ENCODE data around the gene EHBP1L1. TPM values are rescaled to one million over a fixed set of nuclear protein-coding genes. Genes with fewer than 3 reads are reported as not detected.

Gene EHBP1L1
- total and polyA plus RNA-seq, 7 donors: 114 to 345 (median 208) TPM

DNA sequence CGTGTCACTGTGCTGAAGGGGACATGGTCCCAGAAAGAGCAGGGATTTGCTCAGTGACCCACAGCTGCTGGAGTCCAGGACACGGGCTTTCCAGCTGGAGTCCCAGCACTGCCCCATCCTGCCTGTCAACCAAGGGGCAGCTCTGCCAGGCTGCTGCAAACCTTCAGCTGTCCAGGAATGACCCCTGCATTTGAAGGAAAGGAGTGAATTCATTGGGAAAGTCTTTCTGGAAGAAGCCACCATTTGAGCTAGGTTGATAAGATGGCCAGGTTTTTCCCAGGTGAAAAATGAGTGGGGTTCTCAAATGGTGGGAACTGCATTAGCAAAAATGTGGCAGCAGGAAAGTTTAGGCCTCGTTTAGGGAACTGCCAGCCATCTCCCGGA, 10.4 kb downstream of the EHBP1L1 start:
- intact Hi-C loops (cut with DNase I): no loop called here
- 25 to 46% (median 33%) methylated on average over 4 of the region's 4 CpGs for WGBS, 3 donors
- Histone ChIP-seq H3K27me3 (ENCODE audit: insufficient read depth in 3 of 3, low read length in 2 of 3) (no peaks in the 10 kb centered on the region), H3K4me1 (peaks cover 69% of the 10 kb centered on the region), H3K9me3 (no peaks in the 10 kb centered on the region), H3K27ac (peak overlapping the region; percentile 91), H3K36me3 (ENCODE audit: insufficient read depth in 1 of 2, low read depth in 1 of 2) (peaks cover 6 to 76% of the 10 kb centered on the region in 2 donors), H3K4me3 (peak overlapping the region; percentile 48)
- no peak for ATAC-seq
- TF ChIP-seq, protein P1, sequence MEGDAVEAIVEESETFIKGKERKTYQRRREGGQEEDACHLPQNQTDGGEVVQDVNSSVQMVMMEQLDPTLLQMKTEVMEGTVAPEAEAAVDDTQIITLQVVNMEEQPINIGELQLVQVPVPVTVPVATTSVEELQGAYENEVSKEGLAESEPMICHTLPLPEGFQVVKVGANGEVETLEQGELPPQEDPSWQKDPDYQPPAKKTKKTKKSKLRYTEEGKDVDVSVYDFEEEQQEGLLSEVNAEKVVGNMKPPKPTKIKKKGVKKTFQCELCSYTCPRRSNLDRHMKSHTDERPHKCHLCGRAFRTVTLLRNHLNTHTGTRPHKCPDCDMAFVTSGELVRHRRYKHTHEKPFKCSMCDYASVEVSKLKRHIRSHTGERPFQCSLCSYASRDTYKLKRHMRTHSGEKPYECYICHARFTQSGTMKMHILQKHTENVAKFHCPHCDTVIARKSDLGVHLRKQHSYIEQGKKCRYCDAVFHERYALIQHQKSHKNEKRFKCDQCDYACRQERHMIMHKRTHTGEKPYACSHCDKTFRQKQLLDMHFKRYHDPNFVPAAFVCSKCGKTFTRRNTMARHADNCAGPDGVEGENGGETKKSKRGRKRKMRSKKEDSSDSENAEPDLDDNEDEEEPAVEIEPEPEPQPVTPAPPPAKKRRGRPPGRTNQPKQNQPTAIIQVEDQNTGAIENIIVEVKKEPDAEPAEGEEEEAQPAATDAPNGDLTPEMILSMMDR (IDR thresholded peaks at IDR 0.05): no peak
- DNase-seq: no peak

DNA sequence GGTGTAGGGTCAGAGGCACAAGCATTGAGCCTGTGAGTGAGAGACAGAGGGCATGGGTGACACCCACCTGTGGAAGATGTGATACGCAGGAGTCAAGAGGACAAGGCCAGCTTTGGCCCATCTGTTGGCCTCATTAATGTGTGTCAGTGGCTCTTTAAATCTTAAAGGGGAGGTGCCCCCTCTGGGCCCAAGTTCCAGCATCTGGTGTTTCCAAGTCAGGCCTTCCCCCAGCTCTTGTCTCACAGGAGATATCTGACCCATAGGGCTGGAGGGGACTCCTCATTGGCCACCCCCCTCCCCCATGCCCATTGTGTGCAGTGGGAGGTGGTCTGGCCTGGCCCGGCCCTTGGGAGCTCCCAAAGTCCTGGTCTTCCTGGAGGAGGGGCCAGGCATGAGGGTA, 10.8 kb downstream of the EHBP1L1 start:
- intact Hi-C loops (cut with DNase I): no loop called here
- 19 to 23% (median 20%) methylated on average over 2 of the region's 2 CpGs for WGBS, 3 donors
- Histone ChIP-seq H3K27me3 (ENCODE audit: insufficient read depth in 3 of 3, low read length in 2 of 3) (no peaks in the 10 kb centered on the region), H3K9me3 (no peaks in the 10 kb centered on the region), H3K27ac (peak overlapping the region; percentile 91), H3K4me3 (peak overlapping the region; percentile 48), H3K4me1 (peaks cover 69% of the 10 kb centered on the region), H3K36me3 (ENCODE audit: insufficient read depth in 1 of 2, low read depth in 1 of 2) (peaks cover 4 to 76% of the 10 kb centered on the region in 2 donors)
- TF ChIP-seq, protein P1 (IDR thresholded peaks at IDR 0.05): no peak
- peak; percentile 34 to 58 (median 38) for ATAC-seq
- DNase-seq: peak in 1 of 2 donors; percentile 77

DNA sequence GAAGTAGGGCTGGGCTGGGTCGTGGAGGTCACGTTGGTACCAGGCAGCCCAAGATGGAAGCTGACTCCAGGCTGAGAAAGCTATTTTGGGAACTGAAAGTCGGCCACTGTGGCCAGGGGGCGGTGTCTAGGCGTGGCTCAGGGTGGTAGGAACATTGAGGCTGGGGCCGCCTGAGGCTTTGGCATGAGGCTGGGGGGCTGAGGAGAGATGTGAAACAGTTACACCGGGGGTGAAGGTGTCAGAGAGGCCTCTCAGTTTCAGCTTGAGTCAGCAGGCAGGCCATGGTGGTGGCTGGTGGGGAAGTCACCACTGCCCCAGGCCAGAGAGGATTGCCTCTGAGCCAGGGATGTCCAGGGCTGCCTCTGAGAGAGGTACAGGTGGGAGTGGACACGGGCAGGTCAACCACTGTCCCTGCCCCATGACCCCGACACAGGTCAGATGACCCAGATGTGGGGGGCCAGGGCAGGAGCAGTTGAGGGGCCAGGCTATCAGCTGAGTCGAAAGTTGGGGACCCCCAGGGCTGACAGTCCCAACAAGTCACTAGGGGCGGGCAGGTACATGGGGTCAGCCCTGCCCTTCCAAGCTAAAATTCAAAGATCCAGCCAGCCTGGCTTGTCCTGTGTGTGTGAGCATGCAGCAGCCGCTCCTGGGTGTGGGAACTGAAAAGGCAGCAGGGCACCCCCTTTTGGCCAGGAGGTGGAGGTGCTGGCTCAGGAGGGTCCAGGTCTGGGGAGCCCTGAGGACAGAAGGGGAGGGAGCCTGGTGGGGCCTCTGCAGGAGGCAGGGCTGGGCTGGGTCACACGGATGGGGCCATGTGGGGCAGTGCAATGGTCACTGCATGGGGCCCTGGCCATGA, 12.6 kb downstream of the EHBP1L1 start:
- TF ChIP-seq, protein P1 (IDR thresholded peaks at IDR 0.05): peak; percentile 45
- intact Hi-C loops (cut with DNase I): no loop called here
- Histone ChIP-seq H3K36me3 (ENCODE audit: insufficient read depth in 1 of 2, low read depth in 1 of 2) (peaks cover 2 to 76% of the 10 kb centered on the region in 2 donors), H3K4me3 (peak overlapping the region; percentile 48), H3K27ac (peak overlapping the region; percentile 91), H3K9me3 (no peaks in the 10 kb centered on the region), H3K27me3 (ENCODE audit: insufficient read depth in 3 of 3, low read length in 2 of 3) (no peaks in the 10 kb centered on the region), H3K4me1 (peaks cover 75% of the 10 kb centered on the region)
- WGBS, 3 donors: 27 to 43% (median 38%) methylated on average over 13 of the region's 13 CpGs
- ATAC-seq (peak; percentile 72 to 79 (median 77)), DNase-seq (peak; percentile 75 to 91)

DNA sequence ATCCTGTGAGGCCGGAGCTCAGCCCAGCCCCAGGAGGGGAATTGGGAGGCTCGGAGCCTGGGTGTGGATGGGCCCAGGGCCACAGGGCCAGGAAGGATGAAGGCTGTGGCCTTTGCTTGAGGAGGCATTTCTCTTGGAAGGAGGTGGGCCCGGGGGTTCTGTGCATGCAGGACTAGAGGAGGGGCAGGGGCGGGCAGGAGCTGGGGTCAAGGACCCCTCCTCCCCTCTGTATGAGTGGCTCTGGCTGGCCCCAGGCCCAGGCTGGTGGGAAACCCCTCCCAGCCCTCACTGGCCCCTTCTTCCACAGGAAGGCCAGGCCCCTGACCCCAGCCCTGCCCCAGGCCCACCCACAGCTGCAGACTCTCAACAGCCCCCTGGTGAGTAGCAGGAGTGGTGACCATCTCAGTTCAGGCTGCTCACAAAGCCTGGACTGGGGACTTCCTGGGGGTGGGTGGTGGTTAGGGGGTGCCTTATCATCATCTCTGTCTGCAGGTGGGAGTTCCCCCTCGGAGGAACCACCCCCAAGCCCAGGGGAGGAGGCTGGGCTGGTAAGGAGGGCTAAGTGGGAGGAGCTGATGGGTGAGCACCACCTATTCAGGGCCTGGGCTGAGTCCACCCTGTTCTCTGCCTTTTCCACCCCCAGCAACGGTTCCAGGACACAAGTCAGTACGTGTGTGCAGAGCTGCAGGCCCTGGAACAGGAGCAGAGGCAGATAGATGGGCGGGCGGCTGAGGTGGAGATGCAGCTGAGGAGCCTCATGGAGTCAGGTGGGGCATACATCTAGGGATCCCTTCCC, 13.8 kb downstream of the EHBP1L1 start:
- 55 to 63% (median 63%) methylated on average over 8 to 9 of the region's 9 CpGs for WGBS, 3 donors
- intact Hi-C loops (cut with DNase I): no loop called here
- Histone ChIP-seq H3K4me3 (no peak overlapping the region), H3K4me1 (peaks cover 78% of the 10 kb centered on the region), H3K9me3 (no peaks in the 10 kb centered on the region), H3K36me3 (ENCODE audit: insufficient read depth in 1 of 2, low read depth in 1 of 2) (peaks cover 2 to 70% of the 10 kb centered on the region in 2 donors), H3K27ac (peak overlapping the region; percentile 91), H3K27me3 (ENCODE audit: insufficient read depth in 3 of 3, low read length in 2 of 3) (no peaks in the 10 kb centered on the region)
- DNase-seq (no peak), ATAC-seq (no peak)
- TF ChIP-seq, protein P1 (IDR thresholded peaks at IDR 0.05): no peak

Measured in psoas muscle (tissue), 8 donors.